IPS DF 6.9 (cell line): ENCODE measurements around the gene NCS1.

Experiments
- DNase-seq: peaks from one replicate; pipeline ENCODE4 v3.0.0-alpha.2; 2013; ENCODE audit warnings: low read depth, low spot score
- H3K27ac ChIP-seq: one replicate; pipeline ENCODE4 v1.5.1; 2013; ENCODE audit warnings: low read length, control low read depth
- H3K27me3 ChIP-seq: 2 replicates; pipeline ENCODE4 v1.6.1; 2013; ENCODE audit warnings: mild to moderate bottlenecking, low read length; ENCODE audit not compliant: control insufficient read depth, insufficient read depth
- H3K36me3 ChIP-seq: 2 replicates; pipeline ENCODE4 v1.6.1; 2013; ENCODE audit warnings: low read length; ENCODE audit not compliant: control insufficient read depth, insufficient read depth
- H3K4me1 ChIP-seq: 2 replicates; pipeline ENCODE4 v1.6.1; 2013; ENCODE audit warnings: low read length; ENCODE audit not compliant: control insufficient read depth, insufficient read depth
- H3K4me3 ChIP-seq: 2 replicates; pipeline ENCODE4 v1.5.1; 2013; ENCODE audit warnings: mild to moderate bottlenecking, low read length
- H3K9me3 ChIP-seq: 2 replicates; pipeline ENCODE4 v1.6.1; 2013; ENCODE audit warnings: low read length, inconsistent platforms; ENCODE audit not compliant: control insufficient read depth, insufficient read depth
- WGBS: extraction: QIAGEN DNeasy Blood & Tissue Kit; methylation state at CpG from one replicate; pipeline ENCODE4 v1.1.7; 2013; ENCODE audit warnings: mixed read lengths, missing lambda C conversion rate; ENCODE audit not compliant: insufficient read length, insufficient coverage; 5-methylcytosine and 5-hydroxymethylcytosine counted together

The NCS1 gene

GRCh38 chr9:130174920-130175321 lies 2.7 kb downstream of the NCS1 start:
- DNase-seq: no peak
- Histone ChIP-seq H3K9me3 (no peaks in the 10 kb centered on the region), H3K4me1 (0 out of 2 replicates have a peak, but pooled peaks cover 2% of the 10 kb centered on the region), H3K4me3 (no peak overlapping the region), H3K27me3 (no peaks in the 10 kb centered on the region), H3K27ac (no peak overlapping the region), H3K36me3 (no peaks in the 10 kb centered on the region)
- WGBS: no CpG with 5 or more reads among the region's 8 CpGs

- Histone ChIP-seq H3K27me3 (no peaks in the 10 kb centered on the region), H3K4me3 (no peak overlapping the region), H3K4me1 (0 out of 2 replicates have a peak, but pooled peaks cover 2% of the 10 kb centered on the region), H3K36me3 (no peaks in the 10 kb centered on the region), H3K9me3 (no peaks in the 10 kb centered on the region), H3K27ac (no peak overlapping the region)
- DNase-seq: no peak
- no CpG with 5 or more reads among the region's 9 CpGs for WGBS
Measured at GRCh38 chr9:130175355-130175754, 3.2 kb downstream of the NCS1 start.

GRCh38 chr9:130176760-130177159 lies 4.6 kb downstream of the NCS1 start:
- no peak overlapping the region for H3K27ac ChIP-seq

DNA sequence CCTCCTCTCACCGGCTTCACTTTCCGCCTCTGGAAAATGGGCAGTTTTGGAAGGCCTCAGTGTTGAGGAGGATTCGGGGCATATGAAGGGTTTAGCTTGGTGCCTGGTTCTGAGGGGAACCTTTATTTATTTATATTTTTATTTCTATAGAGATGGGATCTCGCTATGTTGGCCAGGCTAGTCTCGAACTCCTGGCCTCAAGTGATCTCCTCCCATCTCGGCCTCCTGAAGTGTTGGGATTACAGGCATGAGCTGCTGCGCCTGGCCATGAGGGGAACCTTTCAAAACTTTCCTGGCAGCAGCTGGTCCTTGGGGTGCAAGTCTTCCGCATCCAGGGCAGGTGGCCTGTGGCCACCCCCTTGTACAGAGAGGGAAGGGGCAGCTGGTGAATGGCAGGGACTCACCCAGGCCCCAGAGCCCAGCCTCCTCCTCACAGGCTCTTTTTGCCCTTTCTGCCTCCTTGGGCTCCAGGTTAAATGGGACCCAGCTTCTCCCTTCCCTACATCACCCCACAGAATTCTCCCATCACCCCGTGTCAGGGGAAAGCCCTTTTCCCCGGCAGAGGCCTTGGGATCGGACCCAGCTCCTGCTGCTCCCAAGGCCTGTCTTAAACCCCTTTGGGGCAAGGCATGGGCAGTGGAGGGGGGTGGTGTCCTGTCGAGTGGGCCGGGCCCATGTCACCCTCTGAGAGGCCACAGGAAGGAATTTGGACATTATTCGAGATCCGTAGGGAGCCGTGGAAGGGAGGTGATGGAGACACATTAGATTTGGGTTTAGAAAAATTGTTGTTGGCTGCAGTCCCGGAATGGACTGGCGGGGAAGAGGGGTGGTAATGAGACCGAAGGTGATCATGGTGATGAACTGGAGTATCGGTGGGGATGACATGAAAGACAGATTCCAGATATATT lies 5.9 kb downstream of the NCS1 start:
- Histone ChIP-seq H3K4me1 (peaks cover 9% of the 10 kb centered on the region), H3K4me3 (no peak overlapping the region), H3K27ac (no peak overlapping the region), H3K27me3 (no peaks in the 10 kb centered on the region), H3K9me3 (no peaks in the 10 kb centered on the region), H3K36me3 (no peaks in the 10 kb centered on the region)
- no peak for DNase-seq
- no CpG with 5 or more reads among the region's 20 CpGs for WGBS

More at GRCh38 chr9:130176760-130177159, 4.6 kb downstream of the NCS1 start:
- no peak for DNase-seq
- Histone ChIP-seq H3K9me3 (no peaks in the 10 kb centered on the region), H3K4me1 (0 out of 2 replicates have a peak, but pooled peaks cover 2% of the 10 kb centered on the region), H3K27me3 (no peaks in the 10 kb centered on the region), H3K4me3 (no peak overlapping the region), H3K36me3 (no peaks in the 10 kb centered on the region)
- no CpG with 5 or more reads among the region's 6 CpGs for WGBS

DNA sequence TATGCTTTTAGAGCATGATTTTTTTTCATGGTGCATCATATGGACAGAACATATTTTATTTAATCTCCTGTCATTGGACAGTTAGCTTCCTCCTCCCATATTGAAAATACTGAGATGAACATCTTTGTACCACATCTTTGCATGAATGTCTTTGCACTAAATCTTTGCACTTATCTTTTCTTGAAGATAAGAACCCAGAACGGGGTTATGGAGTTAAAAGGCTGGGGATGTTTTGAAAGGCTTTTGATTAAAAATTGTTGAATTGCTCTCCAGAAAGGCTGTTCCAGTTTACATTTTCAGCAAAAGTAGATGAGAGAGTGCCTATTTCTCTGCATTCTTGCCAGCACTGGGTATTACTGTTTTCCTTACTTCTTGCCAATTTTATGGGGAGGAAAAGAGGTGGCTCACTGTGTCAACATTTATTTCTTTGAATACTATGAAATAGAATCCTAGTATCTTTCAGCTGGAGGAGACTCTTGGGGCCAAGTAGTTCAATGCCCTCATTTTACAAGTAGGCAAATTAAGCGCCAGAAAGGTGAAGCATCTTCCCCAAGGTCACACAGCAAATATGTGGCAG lies 7.2 kb downstream of the NCS1 start:
- H3K27me3 ChIP-seq: no peaks in the 10 kb centered on the region
- no peaks in the 10 kb centered on the region for H3K36me3 ChIP-seq
- whole genome bisulfite sequencing: no CpG with 5 or more reads among the region's 2 CpGs

DNA sequence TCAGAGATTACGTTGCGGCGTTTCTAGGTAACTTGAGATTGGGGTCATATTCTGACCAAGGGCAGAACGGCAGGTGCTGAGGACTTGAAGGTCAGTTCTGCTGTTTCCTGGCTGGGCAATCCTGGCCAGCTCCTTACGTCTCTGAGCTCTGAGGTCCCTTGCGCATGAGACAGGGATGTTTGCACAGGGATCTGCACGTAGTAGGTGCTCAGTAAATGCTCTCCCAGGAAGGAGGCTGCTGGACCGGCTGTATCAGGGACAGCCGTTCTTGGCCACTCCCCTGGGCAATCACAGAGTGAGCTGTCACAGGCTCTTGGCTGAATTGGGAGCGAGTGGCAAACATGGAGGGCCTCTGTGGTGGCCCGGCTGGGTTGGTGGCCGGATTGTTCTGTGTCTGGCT lies 8.3 kb downstream of the NCS1 start:
- Histone ChIP-seq H3K27ac (no peak overlapping the region), H3K4me1 (peaks cover 10% of the 10 kb centered on the region), H3K4me3 (no peak overlapping the region), H3K27me3 (no peaks in the 10 kb centered on the region), H3K36me3 (no peaks in the 10 kb centered on the region), H3K9me3 (no peaks in the 10 kb centered on the region)
- WGBS: no CpG with 5 or more reads among the region's 12 CpGs
- no peak for DNase-seq

More for the DNA sequence above, 7.2 kb downstream of the NCS1 start:
- no peaks in the 10 kb centered on the region for H3K9me3 ChIP-seq
- DNase-seq: no peak
- H3K4me1 ChIP-seq: peaks cover 9% of the 10 kb centered on the region
- H3K4me3 ChIP-seq: no peak overlapping the region
- no peak overlapping the region for H3K27ac ChIP-seq

- H3K27ac ChIP-seq: no peak overlapping the region
- H3K27me3 ChIP-seq: no peaks in the 10 kb centered on the region
- H3K9me3 ChIP-seq: no peaks in the 10 kb centered on the region
- H3K36me3 ChIP-seq: no peaks in the 10 kb centered on the region
- H3K4me3 ChIP-seq: no peak overlapping the region
- WGBS: no CpG with 5 or more reads among the region's 33 CpGs
- H3K4me1 ChIP-seq: peaks cover 17% of the 10 kb centered on the region
- no peak for DNase-seq
Measured at GRCh38 chr9:130181678-130182380, 9.6 kb downstream of the NCS1 start.

DNA sequence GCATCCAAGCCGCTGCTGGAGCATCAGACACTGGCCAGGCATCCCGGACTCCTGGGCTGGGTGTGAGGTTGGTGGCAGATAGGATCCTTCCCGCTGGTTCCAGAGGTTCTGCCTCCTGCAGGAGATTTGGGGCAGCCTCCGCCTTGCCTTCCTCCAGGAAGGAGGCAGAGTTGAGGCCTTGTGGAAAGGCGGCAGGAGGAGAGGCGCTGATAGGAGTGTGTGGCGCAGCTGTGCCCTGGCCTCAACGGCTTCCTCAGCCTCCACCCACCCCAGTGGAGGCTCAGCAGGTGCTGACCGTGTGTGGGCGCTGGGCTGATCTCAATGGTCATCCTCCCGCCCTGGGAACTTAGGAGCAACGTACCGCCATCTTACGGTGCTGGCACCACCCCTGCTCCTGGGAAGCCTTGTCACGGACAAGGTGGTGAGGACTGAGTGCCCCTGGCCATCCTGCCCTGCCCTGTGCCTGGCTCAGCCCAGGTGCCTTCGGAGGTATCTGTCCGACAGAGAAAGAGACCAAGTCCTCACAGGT lies 10.2 kb downstream of the NCS1 start:
- H3K4me1 ChIP-seq: peaks cover 21% of the 10 kb centered on the region
- no peaks in the 10 kb centered on the region for H3K9me3 ChIP-seq
- H3K4me3 ChIP-seq: no peak overlapping the region
- no peaks in the 10 kb centered on the region for H3K27me3 ChIP-seq
- DNase-seq: no peak
- no peak overlapping the region for H3K27ac ChIP-seq
- no peaks in the 10 kb centered on the region for H3K36me3 ChIP-seq
- WGBS: no CpG with 5 or more reads among the region's 17 CpGs

GRCh38 chr9:130183133-130183762 lies 11.0 kb downstream of the NCS1 start:
- no peak for DNase-seq
- Histone ChIP-seq H3K4me1 (peaks cover 22% of the 10 kb centered on the region), H3K4me3 (no peak overlapping the region), H3K9me3 (no peaks in the 10 kb centered on the region), H3K27ac (no peak overlapping the region), H3K36me3 (no peaks in the 10 kb centered on the region), H3K27me3 (no peaks in the 10 kb centered on the region)
- WGBS: no CpG with 5 or more reads among the region's 7 CpGs

DNA sequence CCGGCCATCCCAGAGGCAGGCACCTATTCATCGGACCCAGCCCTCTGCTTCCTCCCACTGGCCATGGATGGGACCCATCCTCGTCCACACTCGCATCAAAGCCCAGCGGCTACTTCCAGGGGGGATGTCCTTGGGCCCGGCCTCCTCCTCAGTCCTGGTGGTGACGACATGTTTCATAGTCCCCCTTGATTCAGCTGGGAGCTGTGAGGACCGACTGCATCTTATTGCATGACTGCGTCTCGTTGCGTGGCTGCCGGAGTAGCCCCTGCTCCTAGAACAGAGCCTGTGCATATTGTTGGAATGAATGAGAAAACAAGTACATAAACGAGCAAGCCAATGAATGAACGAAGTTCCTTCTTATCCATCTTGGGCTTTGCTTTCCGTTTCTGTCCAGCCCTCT lies 12.8 kb downstream of the NCS1 start:
- WGBS: no CpG with 5 or more reads among the region's 15 CpGs
- H3K4me1 ChIP-seq: peaks cover 22% of the 10 kb centered on the region
- H3K36me3 ChIP-seq: no peaks in the 10 kb centered on the region
- H3K4me3 ChIP-seq: no peak overlapping the region
- H3K27ac ChIP-seq: no peak overlapping the region
- no peak for DNase-seq
- no peaks in the 10 kb centered on the region for H3K9me3 ChIP-seq
- no peaks in the 10 kb centered on the region for H3K27me3 ChIP-seq
